ENCODE data around the gene HOMER2.
"Not testable (repeated sequence)": the region's sequence is repeated elsewhere in the genome, so short reads cannot be mapped to it uniquely, and the experiment has no call there.

DNA sequence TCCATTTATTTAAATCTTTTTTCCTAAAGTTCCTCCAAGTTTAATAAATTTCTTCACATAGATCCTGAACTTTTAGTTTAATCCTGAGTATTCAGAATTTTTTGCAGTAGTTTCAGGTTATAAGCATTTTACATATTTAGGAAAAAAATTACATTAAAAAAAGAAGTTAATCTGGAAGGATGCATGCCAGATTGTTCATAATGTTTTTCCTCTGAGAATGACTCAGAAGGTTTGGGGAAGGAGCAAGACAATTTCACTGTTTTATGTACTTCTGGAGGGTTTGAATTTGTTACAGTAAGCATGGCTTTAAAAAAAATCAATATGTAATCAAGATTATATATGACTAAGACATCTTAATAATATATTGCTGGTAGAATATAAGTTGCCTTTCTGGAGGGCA, 130.7 kb downstream of the HOMER2 start:
- not testable (repeated sequence) for TF ChIP-seq RCOR1 (IDR thresholded peaks at IDR 0.05; ENCODE audit: borderline replicate concordance in 1 of 2, low read depth in 2 of 2, low read length in 2 of 2); REST (IDR thresholded peaks at IDR 0.05; ENCODE audit: borderline replicate concordance); REST (CRISPR knock-in tag; IDR thresholded peaks at IDR 0.05; ENCODE audit: low read depth); CTCF (IDR thresholded peaks at IDR 0.05 in 2 of 3, conservative IDR thresholded peaks at IDR 0.05 in 1 of 3; ENCODE audit: insufficient read depth in 2 of 3, low read depth in 1 of 3, low read length in 3 of 3); ZNF263 (CRISPR knock-in tag; IDR thresholded peaks at IDR 0.05; ENCODE audit: borderline replicate concordance); PATZ1 (CRISPR knock-in tag; IDR thresholded peaks at IDR 0.05; ENCODE audit: borderline replicate concordance); KLF13 (tag; IDR thresholded peaks at IDR 0.05; ENCODE audit: borderline replicate concordance, low read depth); MXI1 (IDR thresholded peaks at IDR 0.05; ENCODE audit: low read depth, low read length)
- TF ChIP-seq, protein P1, sequence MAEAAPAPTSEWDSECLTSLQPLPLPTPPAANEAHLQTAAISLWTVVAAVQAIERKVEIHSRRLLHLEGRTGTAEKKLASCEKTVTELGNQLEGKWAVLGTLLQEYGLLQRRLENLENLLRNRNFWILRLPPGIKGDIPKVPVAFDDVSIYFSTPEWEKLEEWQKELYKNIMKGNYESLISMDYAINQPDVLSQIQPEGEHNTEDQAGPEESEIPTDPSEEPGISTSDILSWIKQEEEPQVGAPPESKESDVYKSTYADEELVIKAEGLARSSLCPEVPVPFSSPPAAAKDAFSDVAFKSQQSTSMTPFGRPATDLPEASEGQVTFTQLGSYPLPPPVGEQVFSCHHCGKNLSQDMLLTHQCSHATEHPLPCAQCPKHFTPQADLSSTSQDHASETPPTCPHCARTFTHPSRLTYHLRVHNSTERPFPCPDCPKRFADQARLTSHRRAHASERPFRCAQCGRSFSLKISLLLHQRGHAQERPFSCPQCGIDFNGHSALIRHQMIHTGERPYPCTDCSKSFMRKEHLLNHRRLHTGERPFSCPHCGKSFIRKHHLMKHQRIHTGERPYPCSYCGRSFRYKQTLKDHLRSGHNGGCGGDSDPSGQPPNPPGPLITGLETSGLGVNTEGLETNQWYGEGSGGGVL (CRISPR knock-in tag; IDR thresholded peaks at IDR 0.05) = not testable (repeated sequence)

Data from K562 (cell line).